ENCODE measurements around the gene STAC3.

STAC3 gene

DNA sequence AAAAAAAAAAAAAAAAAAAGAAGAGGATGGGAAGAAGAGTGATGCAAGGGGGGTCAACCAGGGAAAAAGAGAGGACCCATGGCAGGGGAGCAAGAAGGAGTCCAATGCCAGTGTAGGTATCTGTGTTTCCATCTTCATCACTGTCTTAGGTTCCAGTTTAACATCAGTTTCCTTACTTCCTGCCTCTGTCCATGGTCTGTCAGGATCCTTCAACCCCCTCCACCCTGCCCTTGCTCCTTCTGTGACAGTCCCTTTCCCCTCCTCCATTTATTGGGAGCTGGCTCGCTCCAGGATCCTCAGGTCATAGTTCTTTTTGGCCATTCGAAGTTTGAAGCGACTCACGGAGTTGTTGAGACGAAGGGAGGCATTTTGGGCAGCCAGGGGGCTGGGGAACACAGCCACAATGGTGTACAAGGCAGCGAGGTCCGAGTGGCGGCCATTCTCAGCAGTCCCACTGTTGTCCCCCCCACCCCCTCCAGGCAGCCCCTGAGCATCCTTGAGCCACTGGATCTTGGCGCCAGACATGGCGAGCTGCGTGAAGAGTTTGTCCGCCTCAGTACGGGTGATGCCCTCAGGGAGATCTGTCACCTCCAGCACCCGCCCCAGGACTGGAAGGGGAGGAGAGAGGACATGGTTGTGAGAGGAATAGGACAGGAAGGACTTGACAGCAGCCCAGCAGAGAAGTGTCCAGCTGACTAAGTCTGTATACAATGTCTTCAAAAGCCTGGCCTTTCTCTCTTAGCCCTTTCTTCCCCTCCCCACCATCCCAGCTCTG is 3.7 kb upstream of the STAC3 start:
- no peak for DNase-seq (ENCODE audit: low read depth in 2 of 2)

DNA sequence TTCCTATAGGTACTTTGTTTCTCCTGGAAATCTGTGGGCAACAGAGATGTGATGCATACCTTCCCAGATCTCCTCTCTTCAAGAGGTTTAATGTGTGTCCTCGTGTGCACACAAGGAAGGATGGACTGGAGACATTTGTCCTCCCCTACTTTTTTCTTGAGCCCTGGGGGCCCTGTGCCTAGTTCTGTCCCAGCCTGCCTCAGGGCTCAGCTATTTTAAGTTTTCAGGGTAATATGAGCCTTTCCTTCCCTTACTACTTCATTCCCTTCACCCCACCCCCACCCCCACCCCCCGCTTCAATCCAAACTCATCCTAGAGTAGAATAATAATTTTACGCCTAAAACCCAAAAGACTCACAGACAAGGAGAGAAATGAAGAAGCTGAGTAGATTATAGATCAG is 446 bp downstream of the STAC3 start:
- no peak for DNase-seq (ENCODE audit: low read depth in 2 of 2)

DNA sequence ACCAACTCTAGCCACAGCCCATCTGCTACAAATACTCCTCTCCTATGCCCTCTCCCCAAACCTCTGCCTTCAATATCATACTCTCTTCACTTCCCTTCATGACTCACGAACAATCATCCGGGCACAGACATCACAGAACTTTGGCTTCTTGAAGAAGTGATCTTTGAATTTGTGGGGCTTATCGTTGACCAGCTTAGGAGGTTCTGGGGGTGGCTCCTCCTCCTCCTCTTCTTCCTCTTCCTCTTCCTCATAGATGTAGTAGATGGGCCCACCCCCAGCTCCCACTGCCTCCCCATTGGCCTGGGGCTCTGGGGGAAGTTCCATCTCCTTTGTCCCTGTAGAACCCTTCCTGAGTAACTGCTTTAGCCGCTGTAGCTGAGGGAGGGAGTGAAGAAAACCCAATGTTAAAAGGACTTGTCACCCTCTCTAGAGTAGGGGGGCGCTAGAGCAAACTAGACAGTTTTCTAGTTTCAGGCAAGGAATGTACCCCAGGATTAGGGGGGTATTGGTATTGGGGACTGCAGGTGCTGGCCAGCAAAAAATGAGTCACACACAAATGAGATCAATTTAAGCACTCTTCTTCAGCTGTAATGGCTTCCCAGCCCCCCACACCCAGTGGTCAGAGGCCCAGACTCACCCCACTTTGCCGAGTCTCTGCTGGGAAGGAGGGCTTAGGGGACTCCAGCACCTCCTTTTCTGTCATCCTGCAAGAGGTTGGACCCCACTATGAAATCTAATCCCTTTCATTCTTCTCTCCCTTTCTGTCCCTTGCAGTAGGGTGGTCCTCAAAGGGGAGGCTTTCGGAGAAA is 1.8 kb downstream of the STAC3 start:
- no peak for DNase-seq (ENCODE audit: low read depth in 2 of 2)

DNA sequence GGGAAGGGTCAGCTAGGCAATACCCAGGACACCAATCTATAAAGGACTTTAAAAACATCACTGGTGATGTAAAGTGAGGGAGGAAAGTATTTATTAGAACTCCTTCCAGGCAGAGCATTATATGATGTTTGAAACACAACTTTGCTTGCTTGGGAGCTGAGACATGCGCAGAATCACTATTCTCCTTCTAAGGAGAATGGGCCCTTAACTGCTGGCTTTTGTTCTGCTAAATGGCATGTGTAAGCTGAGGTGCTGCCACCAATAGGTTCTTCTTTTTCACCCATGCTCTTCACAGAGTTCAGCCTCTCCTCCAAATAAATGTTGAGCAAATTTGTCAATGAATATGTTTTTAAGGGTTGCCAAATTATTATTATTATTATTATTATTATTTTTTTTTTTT is 3.9 kb downstream of the STAC3 start:
- no peak for DNase-seq (ENCODE audit: low read depth in 2 of 2)

DNA sequence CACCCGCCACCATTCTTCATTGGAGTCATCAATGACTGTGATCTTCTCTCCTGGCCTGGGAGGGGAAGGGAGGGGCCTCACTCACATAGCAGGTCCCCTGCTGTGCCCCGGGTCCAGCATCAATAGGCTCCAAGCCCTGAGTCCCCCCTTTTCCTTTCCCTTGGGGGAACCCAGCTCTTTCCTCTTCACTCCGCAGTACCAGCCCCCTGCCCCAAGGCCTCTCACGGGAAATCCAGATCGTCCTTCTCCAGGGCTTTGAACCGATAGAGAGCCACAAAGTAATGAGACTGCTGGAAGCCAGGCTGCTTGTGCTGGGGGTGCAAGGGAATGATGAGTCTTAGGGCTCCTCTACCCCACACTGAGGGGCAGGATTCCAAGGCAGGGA is 6.7 kb downstream of the STAC3 start:
- no peak for DNase-seq (ENCODE audit: low read depth in 2 of 2)

DNA sequence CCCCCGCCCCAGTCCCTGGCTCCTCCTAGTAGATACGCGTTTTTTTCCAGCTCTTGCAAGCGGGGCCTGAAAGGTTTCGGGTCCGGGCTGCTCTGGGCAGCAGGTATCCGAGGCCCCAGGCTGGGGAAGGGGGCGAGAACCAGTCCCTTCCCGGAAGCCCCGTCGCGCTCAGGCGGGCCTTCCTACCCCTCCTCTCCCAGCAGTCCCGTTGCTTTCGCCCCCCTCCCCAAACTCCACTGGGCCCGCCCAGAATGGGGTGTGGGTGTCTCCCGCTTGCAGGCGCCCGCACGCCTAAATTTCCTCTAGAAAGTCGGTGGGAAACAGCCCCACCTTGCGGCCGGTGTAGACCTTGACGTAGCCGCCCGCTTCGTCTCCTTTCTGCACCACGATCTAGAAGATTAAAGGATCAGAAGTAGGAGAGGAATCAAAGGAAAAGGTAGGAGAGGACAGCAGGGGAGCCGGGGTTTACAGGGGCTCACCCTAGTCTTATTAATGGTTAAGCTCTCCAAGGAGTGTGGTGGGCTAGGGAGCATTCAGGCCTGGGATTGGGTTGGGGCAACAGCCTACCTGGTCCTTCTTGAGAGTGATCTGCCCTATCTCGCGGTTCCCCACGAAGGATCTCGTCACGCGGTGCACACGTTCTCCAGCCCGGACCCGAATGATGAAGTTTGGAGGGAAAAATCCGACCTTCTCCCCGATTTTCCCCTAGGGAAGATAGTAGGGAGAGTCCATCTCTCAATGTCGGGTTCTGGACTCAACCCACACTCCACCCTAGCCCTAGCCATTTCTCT is 7.3 kb downstream of the STAC3 start:
- DNase-seq (ENCODE audit: low read depth in 2 of 2): peak; percentile 79 to 86

DNA sequence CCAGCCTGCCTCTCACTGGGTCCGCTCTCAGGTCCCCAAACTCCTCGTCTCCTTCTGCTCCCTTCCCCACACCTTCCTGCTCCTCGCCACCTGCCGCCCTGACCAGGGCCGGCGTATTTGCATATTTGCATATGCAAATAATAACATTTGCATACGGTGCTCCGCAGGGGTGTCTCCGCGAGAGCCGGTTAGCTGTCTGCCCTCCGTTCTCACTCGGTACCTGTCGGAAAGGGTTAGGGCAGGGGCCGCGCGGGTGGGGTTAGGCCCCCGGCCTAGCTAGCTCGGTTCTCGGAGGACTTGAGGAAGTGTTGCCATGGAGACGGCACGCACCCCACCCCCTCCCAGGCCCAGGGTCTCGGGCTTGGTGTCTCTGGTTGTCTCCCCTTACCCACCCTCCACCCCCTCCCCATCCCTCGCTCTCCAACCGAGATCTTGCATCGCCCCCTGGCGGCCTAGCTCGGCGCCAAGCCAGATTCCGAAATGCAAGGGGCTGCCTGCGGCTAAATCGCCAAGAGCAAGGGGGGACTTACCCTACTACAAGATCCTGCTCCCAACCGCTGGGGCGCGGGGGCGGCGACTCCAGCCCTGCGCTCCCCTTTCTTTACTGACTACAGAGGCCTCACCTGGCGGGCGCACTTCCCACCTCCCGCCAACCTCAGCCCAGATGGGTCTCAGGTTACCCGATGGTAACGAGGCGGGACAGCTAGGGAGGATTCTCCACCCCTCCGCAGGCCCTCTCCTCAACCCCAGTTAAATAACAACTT is 8.1 kb downstream of the STAC3 start:
- DNase-seq (ENCODE audit: low read depth in 2 of 2): peak; percentile 60 to 65

DNA sequence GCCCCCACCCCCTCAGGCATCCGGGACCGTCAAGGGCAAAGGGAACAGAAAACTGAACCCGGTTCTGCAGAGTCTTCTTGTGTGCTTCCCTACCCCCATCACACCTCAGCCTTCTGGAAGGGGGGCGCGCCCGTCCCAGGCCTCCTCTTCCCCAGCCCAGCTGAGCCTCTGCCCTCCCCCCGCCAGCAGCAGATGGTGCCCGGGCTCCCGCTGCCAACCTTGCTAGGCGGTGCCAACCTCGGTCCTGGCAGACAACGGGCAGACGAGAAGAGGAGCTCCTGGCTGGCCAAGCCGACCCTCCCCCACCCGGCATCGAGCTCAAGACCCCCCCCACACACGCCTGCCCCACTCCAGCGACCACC is 8.7 kb downstream of the STAC3 start:
- no peak for DNase-seq (ENCODE audit: low read depth in 2 of 2)

DNA sequence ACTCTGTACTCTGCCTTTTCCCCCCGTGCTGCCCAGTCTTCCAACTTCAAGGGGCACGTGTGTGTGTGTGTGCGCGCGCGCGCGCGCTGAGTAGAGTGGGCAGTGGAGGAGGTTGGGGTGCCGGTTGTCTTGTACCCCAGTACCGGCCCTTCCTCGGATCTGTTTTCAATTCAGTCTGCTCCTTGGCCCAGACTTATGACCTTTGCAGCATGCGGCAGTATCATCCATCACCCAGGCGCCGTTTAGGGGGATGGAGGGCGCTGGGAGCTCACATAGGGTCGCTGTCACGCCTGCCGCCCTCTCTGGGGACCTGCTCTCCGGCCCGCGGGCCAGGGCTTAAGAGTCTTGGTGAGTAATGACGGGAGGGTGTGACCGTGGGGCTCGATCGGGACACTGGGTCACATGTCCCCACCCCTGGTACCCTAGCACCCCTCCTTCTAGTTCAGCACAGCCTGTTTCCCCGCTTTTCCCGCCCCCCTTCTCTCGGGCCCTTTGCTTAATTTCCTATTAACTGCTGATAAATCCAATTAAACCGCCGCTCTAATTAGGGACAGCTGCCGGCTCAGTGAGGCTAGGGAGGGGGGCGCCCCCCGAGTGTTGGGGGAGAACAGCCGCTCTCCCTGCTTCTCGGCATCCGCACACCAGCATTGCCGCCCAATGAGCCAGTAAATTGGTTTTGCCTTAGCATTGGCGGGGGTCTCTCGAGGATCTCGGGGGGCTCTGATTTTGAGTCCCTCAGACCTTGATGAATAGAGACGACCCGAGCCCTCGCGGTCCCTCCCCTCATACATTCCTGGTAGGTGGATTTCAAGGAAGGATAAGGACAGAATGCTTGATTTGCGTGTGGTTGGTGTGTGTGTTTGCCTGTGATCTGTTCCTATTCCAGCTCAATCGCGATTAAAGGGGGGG is 9.3 kb downstream of the STAC3 start:
- no peak for DNase-seq (ENCODE audit: low read depth in 2 of 2)

DNA sequence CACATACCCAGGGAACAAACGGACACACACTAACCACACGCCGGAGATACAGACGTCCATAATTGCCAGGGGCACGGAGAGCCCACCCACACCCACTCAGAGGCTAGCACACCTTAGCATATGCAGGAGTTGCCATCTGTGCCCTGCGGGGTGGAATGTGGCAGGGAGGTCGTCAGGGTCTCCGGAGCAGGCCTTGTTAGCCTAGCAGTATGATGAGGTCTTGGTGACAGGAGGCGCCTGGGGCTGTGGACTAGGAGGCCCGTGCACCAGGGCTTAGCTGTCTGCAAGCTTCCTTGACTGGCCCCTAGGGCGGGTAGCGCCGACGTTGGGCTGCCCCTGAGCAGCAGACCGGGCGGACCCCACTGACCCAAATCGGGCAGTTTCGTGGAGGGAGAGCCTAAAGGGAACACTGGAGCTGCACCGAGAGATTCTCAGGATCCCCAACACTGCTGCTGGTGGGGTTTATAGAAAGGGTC is 10.0 kb downstream of the STAC3 start:
- no peak for DNase-seq (ENCODE audit: low read depth in 2 of 2)

DNA sequence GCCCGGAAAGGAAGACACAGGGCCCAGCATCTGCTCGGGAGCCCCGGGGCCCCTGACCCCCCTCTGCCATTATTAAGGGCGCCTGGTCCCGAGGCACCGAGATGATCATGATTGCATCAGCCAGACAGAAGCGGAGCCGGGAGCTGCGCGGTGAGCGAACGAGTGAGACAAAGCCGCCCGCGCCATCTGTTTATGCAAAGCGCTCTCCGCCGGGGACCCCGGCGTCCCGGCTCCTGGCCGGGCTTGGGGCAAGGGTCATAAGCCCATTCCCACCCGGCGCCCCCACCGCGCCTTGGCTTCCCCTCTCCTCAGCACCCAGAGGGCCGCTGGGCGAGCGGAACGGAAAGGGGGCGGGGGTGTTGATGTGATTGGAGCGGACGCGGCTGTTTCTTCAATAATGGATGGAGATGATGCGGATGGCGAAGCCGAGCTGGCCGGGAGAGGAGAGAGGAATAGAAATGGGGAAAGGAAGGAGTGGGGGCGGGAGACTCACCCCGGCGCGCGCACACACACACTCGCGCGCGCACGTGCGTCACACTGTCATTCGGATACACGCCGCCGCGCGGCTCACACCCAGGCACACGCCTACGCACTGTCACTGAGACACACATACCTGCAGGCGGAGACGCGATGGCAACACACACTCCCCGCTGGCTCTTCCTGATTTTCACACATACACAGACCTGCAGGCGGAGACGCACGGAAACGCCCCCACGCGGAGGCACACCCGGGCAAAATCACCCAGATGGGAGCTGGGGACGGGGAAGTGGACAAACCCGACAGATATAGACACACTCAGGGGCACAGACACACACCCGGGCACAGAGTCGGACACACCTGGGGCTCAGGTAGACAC is 10.7 kb downstream of the STAC3 start:
- peak in 1 of 2 donors; percentile 67 for DNase-seq (ENCODE audit: low read depth in 2 of 2)

DNA sequence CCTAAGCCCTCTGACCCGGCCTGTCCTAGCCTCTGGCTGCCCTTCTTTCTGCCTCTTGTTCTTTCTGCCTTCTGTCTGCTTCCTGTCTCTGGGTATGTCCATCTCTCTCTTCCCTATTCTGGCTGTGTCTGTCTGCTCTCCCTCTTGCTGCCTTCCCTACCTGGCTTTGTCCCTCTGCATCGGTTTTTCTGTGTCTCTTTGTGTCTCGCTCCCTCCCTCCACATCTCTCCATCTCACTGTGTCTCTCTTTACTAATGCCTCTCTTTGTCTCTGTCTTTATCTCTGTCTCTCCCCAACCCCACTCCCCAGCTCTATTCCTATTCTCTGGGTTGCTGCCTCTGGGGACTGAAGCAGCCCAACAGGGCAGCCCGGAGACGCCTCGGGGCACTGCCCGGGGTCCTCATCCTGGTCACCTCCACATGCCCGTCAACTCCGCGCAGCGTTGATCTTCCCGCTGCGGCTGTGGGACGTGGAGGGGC is 11.4 kb downstream of the STAC3 start:
- no peak for DNase-seq (ENCODE audit: low read depth in 2 of 2)

DNA sequence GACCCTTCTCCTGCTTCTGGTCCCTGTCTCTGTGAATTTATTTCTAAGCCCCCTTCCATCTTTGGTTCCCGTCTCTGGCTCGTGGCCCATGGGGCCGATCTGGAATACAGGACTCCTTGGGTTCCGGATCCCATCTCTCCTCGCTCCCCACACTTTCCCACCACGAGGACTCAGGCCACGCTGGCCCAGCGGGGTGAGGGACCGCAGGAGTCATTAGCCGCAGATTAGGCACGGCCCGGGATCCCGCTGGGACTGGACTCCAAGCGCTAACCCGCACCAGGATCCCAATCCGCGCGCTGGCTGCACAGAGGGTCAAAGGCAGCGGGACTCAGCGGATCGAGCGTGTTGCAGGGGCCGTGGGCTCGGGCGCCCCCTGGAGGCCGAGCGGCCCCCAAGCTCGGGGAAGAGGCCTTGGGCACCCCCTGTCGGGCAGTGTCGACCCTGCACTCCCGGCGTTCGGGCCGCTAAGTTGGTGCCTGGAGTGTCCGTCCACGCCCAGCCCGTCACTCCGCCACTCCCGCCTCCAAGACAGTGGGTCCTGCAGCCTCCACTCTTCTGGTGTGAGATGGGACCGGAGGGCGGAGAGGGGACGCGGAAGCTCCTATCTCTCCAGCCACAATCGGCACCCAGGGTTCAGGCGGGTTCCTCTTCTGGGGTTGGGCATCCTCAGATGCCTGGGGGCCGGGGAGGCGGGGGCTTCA is 12.0 kb downstream of the STAC3 start:
- DNase-seq (ENCODE audit: low read depth in 2 of 2): peak; percentile 84 to 86

DNA sequence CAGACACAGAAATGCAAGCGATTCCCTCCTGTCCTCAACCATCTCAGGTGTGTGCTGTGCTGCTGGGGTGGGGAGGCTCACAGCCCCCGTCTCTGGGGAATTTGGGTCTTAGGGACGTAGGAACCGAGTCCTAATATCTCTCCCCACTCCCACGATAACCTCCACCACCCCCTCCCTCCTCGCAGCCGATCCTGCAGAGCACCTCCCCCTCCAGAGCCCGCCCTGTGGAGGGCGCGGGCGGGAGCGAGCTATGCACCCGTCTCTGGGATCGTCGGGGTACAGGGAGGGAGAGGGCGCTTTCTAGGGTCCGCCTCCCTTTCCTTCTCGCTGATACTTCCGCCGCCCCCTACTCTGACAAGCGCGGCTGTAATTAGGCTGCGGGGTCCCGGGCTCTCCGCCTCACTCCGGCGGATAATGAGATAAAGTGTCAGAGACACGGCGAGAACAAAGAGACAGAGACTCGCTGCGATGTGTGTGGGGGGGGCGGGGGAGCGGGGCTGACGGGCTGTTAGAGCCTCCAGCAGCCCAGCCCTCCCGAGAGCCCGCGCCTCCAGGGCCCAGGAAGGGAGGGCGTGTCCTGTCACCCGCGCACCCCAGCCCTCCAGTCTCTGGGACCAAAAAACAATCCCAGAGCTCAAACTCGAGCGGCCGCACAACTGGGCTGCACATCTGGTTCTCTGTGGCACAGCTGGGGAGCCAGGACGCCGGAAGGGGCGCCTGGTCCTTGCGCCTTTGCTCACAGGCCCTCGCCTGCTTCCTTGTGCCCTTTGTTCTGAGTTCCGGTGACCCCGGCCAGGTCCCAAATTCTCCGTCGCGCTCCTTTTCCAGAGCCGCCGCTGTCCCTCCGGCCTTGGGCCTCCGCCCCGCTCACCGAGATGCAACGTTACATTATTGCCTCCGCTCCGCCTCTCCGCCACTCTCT is 12.8 kb downstream of the STAC3 start:
- no peak for DNase-seq (ENCODE audit: low read depth in 2 of 2)

DNA sequence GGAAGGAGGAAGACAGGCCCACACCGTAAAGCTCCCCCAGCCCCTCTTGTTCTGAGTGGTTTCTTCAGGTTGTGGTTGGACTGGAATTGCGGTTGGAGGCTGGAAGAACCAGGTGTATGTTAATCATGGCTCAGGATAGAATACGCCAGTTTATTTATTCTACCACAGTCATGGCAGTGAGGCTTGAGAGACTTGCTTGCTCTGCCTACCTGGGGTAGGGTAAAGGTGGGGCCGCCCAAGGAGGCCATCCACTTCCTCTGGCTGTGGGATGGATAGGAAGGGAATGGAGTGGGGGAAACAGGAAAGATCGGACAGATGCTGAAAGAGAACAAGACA is 13.4 kb downstream of the STAC3 start:
- no peak for DNase-seq (ENCODE audit: low read depth in 2 of 2)

DNA sequence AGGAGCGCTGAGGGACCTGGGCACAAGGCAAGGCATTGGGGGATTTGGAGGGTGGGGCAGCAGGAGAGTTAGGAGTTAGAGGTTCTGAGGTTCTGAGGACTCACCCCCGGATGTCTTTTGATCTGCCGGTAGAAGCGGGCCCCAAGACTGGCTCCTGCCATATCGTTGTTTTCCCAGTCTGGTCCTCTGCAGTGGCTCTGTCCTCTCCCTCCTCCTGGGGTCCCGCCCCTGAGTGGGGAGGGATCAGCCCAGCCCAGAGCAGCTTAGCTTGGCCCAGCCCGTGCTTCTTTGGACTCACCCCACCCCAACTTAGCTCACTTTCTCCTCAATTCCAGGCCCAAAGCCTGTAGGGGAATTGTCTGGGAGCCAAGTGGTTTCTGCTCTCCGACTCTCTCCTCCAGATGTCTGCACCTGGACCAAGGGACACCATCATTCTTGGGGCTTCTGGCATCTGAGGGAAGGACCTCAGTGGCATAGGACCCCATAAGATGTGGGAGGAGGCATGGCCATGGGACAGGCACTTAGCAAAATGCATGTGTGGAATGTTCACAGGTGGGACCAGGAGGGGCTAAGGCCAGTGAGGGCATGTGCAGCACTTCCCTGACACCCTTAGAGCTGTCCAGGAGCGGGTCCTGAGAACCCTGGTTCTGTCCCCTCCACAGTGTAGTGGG is 13.9 kb downstream of the STAC3 start:
- no peak for DNase-seq (ENCODE audit: low read depth in 2 of 2)

DNA sequence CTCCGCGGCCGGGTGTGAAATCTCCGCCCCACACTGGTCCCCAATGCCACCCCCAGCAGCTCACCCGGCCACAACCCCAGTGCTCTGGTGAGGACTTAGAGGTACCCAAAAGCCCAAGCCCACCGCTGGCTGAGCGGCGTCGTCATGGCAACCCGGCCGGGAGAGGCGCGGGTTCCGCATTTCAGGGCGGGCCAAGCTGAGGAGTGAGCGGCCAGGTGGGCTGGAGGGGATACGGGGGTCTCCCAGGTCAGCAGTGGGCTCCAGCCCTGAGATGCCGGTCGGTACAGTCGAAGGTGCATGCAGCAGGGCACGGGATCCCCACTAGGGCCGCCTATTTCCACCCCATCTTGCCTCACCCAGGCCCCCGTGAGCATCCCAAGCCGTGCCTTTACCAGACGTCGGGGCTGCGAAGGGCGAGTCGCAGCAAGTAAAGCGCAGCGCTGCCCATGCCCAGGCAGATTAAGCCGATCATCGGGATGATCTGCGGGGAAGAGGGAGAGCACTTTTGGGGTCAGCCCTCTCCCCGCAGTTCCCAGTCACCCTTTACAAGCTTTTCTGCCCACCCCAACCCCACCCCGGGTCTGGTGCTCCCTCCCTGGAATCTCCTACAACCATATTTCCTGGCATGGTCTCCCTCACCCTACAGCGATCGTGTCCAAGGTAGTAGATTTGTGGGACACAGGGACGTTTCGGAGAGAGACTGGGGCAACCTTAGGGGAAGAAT is 14.6 kb downstream of the STAC3 start:
- DNase-seq (ENCODE audit: low read depth in 2 of 2): no peak
